CD8-positive, alpha-beta memory T cell (primary cell): ENCODE data around the gene TRPV4. TPM values are rescaled to one million over a fixed set of nuclear protein-coding genes. Genes with fewer than 3 reads are reported as not detected.
A peak's percentile ranks its signal among the peaks of the same experiment; 100 is the strongest.

Experiments used
- CTCF ChIA-PET: fragments of 350-600 bp; sonication (Branson Sonifier 250); formaldehyde crosslinking; loops from one replicate; lab custom pipeline; 2021; ENCODE audit warnings: antibody characterized with exemption; lab: Charles Lee
- POLR2A ChIA-PET: fragments of 350-600 bp; sonication (Branson Sonifier 250); formaldehyde crosslinking; loops from one replicate; lab custom pipeline; 2021; ENCODE audit warnings: antibody characterized with exemption; lab: Charles Lee
- DNase-seq, 5 donors: peaks; one replicate each; pipeline versions ENCODE4 v3.0.0 to v3.0.0-alpha.2; 2020 to 2022; ENCODE audit warnings: mixed read lengths in 1 of 5
- H3K27ac ChIP-seq: one replicate; pipeline ENCODE4 v1.7.0; 2013; ENCODE audit warnings: low read depth, mild to moderate bottlenecking, low read length, moderate library complexity
- H3K27me3 ChIP-seq: 2 replicates; pipeline ENCODE4 v1.7.0; 2013; ENCODE audit warnings: low read length, mild to moderate bottlenecking; ENCODE audit not compliant: insufficient read depth, poor library complexity, severe bottlenecking
- H3K36me3 ChIP-seq: 2 replicates; pipeline ENCODE4 v1.7.0; 2013; ENCODE audit warnings: mild to moderate bottlenecking, low read length, moderate library complexity; ENCODE audit not compliant: insufficient read depth
- H3K4me1 ChIP-seq: 2 replicates; pipeline ENCODE4 v1.7.0; 2013; ENCODE audit warnings: mild to moderate bottlenecking, low read length, moderate library complexity; ENCODE audit not compliant: insufficient read depth
- H3K4me3 ChIP-seq: 2 replicates; pipeline ENCODE4 v1.7.0; 2013; ENCODE audit warnings: mild to moderate bottlenecking, low read length
- H3K9me3 ChIP-seq: 2 replicates; pipeline ENCODE4 v1.7.0; 2013; ENCODE audit warnings: mild to moderate bottlenecking, low read length
- H3K27ac Mint-ChIP-seq, 8 donors: one replicate each; pipeline ENCODE4 v1.8.0; 2020 to 2021; ENCODE audit warnings: mixed read lengths in 8 of 8, mild to moderate bottlenecking in 6 of 8, inconsistent platforms in 3 of 8, moderate library complexity in 3 of 8
- H3K27me3 Mint-ChIP-seq, 2 donors: one replicate each; pipeline ENCODE4 v1.8.0; 2020 to 2021; ENCODE audit warnings: mixed read lengths in 2 of 2, mild to moderate bottlenecking in 1 of 2, moderate library complexity in 1 of 2
- H3K36me3 Mint-ChIP-seq, 3 donors: one replicate each; pipeline ENCODE4 v1.8.0; 2020 to 2021; ENCODE audit warnings: mixed read lengths in 3 of 3, inconsistent platforms in 1 of 3, mild to moderate bottlenecking in 1 of 3
- H3K4me1 Mint-ChIP-seq, 3 donors: one replicate each; pipeline ENCODE4 v1.8.0; 2020 to 2021; ENCODE audit warnings: mixed read lengths in 3 of 3, inconsistent platforms in 1 of 3, mild to moderate bottlenecking in 1 of 3
- H3K4me3 Mint-ChIP-seq, 7 donors: one replicate each; pipeline ENCODE4 v1.8.0; 2020 to 2021; ENCODE audit warnings: mixed read lengths in 7 of 7, mild to moderate bottlenecking in 6 of 7, moderate library complexity in 4 of 7, inconsistent platforms in 2 of 7
- H3K9me3 Mint-ChIP-seq, 5 donors: one replicate each; pipeline ENCODE4 v1.8.0; 2020 to 2022; ENCODE audit warnings: mixed read lengths in 5 of 5, mild to moderate bottlenecking in 3 of 5, moderate library complexity in 2 of 5, inconsistent platforms in 1 of 5
- polyA plus RNA-seq: library from polyadenylated mRNA; unstranded; fragments of 300-500 nt; fragmentation: Illumina TruSeq; gene quantifications from one replicate; pipeline ENCODE4 v1.2.3, GENCODE V29; 2021
- total RNA-seq, 2 experiments: library from RNA; stranded (reverse); gene quantifications; one replicate each; pipeline ENCODE4 v1.2.3, GENCODE V29; 2021

The TRPV4 gene
- total and polyA plus RNA-seq, 3 experiments from 2014 or later, result not detected

GRCh38 chr12:109758426-109759420 is 74.5 kb downstream of the TRPV4 start:
- H3K36me3 ChIP-seq, result no peaks in the 10 kb centered on the region
- no peaks in the 10 kb centered on the region for H3K4me1 ChIP-seq
- no peaks in the 10 kb centered on the region for H3K27me3 ChIP-seq
- H3K27ac ChIP-seq, result no peak overlapping the region
- POLR2A ChIA-PET, result no interaction called here
- Mint-ChIP-seq H3K27ac (no peak overlapping the region), H3K9me3 (peaks cover 10 to 21% (median 19%) of the 10 kb centered on the region in 5 donors), H3K4me3 (no peak overlapping the region), H3K36me3 (peaks cover 0 to 25% (median 0%) of the 10 kb centered on the region in 3 donors), H3K4me1 (no peaks in the 10 kb centered on the region), H3K27me3 (peaks cover 15 to 27% of the 10 kb centered on the region in 2 donors)
- no peak for DNase-seq
- CTCF ChIA-PET, result interaction anchor here (1.7 kb wide), 1 partner anchor 19 kb away, joined by 3 read pairs; no protein-coding TSS in a partner anchor
- H3K4me3 ChIP-seq, result no peak overlapping the region
- peaks cover 6% of the 10 kb centered on the region for H3K9me3 ChIP-seq

GRCh38 chr12:109757671-109758265 is 75.4 kb downstream of the TRPV4 start:
- Histone ChIP-seq H3K36me3 (no peaks in the 10 kb centered on the region), H3K4me1 (no peaks in the 10 kb centered on the region), H3K27me3 (no peaks in the 10 kb centered on the region), H3K4me3 (no peak overlapping the region), H3K9me3 (peaks cover 6% of the 10 kb centered on the region), H3K27ac (no peak overlapping the region)
- H3K27me3 Mint-ChIP-seq, result peaks cover 15 to 27% of the 10 kb centered on the region in 2 donors
- H3K4me3 Mint-ChIP-seq, result peak overlapping the region in 1 of 7 donors; percentile 70
- ChIA-PET CTCF (no interaction called here), POLR2A (no interaction called here)
- no peaks in the 10 kb centered on the region for H3K4me1 Mint-ChIP-seq
- no peak for DNase-seq
- no peak overlapping the region for H3K27ac Mint-ChIP-seq
- peaks cover 10 to 21% (median 19%) of the 10 kb centered on the region in 5 donors for H3K9me3 Mint-ChIP-seq
- H3K36me3 Mint-ChIP-seq, result peaks cover 0 to 25% (median 0%) of the 10 kb centered on the region in 3 donors

- ChIA-PET CTCF (no interaction called here), POLR2A (no interaction called here)
- Histone ChIP-seq H3K27ac (no peak overlapping the region), H3K4me1 (no peaks in the 10 kb centered on the region), H3K36me3 (no peaks in the 10 kb centered on the region), H3K9me3 (peaks cover 6% of the 10 kb centered on the region), H3K27me3 (no peaks in the 10 kb centered on the region), H3K4me3 (no peak overlapping the region)
- H3K9me3 Mint-ChIP-seq, result peaks cover 10 to 21% (median 19%) of the 10 kb centered on the region in 5 donors
- H3K27ac Mint-ChIP-seq, result no peak overlapping the region
- H3K4me3 Mint-ChIP-seq, result no peak overlapping the region
- peaks cover 13 to 27% of the 10 kb centered on the region in 2 donors for H3K27me3 Mint-ChIP-seq
- no peaks in the 10 kb centered on the region for H3K4me1 Mint-ChIP-seq
- peaks cover 0 to 25% (median 0%) of the 10 kb centered on the region in 3 donors for H3K36me3 Mint-ChIP-seq
- DNase-seq, result no peak
Observed at GRCh38 chr12:109756457-109756856, 76.7 kb downstream of the TRPV4 start.

GRCh38 chr12:109753959-109754358 is 79.2 kb downstream of the TRPV4 start:
- Mint-ChIP-seq H3K4me3 (no peak overlapping the region), H3K36me3 (peaks cover 0 to 25% (median 0%) of the 10 kb centered on the region in 3 donors), H3K27me3 (peaks cover 13 to 27% of the 10 kb centered on the region in 2 donors), H3K4me1 (no peaks in the 10 kb centered on the region), H3K9me3 (peaks cover 10 to 21% (median 19%) of the 10 kb centered on the region in 5 donors), H3K27ac (no peak overlapping the region)
- Histone ChIP-seq H3K27me3 (no peaks in the 10 kb centered on the region), H3K27ac (no peak overlapping the region), H3K36me3 (no peaks in the 10 kb centered on the region), H3K4me3 (no peak overlapping the region), H3K4me1 (no peaks in the 10 kb centered on the region), H3K9me3 (peaks cover 6% of the 10 kb centered on the region)
- ChIA-PET CTCF (no interaction called here), POLR2A (no interaction called here)
- no peak for DNase-seq

- peak in 1 of 5 donors; percentile 28 for DNase-seq
- H3K9me3 ChIP-seq, result peaks cover 6% of the 10 kb centered on the region
- H3K27ac Mint-ChIP-seq, result no peak overlapping the region
- H3K27me3 Mint-ChIP-seq, result peaks cover 13 to 27% of the 10 kb centered on the region in 2 donors
- no peaks in the 10 kb centered on the region for H3K4me1 Mint-ChIP-seq
- H3K9me3 Mint-ChIP-seq, result peaks cover 10 to 21% (median 19%) of the 10 kb centered on the region in 5 donors
- no peak overlapping the region for H3K4me3 Mint-ChIP-seq
- H3K4me3 ChIP-seq, result no peak overlapping the region
- H3K27ac ChIP-seq, result no peak overlapping the region
- no peaks in the 10 kb centered on the region for H3K36me3 ChIP-seq
- ChIA-PET POLR2A (no interaction called here), CTCF (no interaction called here)
- peaks cover 0 to 25% (median 0%) of the 10 kb centered on the region in 3 donors for H3K36me3 Mint-ChIP-seq
- H3K4me1 ChIP-seq, result no peaks in the 10 kb centered on the region
- H3K27me3 ChIP-seq, result no peaks in the 10 kb centered on the region
Observed at GRCh38 chr12:109753054-109753401, 80.2 kb downstream of the TRPV4 start.

- peaks cover 9 to 21% of the 10 kb centered on the region in 2 donors for H3K27me3 Mint-ChIP-seq
- H3K36me3 Mint-ChIP-seq, result peaks cover 0 to 20% (median 0%) of the 10 kb centered on the region in 3 donors
- Histone ChIP-seq H3K4me3 (no peak overlapping the region), H3K9me3 (peaks cover 6% of the 10 kb centered on the region), H3K36me3 (no peaks in the 10 kb centered on the region), H3K27me3 (no peaks in the 10 kb centered on the region), H3K4me1 (no peaks in the 10 kb centered on the region), H3K27ac (no peak overlapping the region)
- H3K4me3 Mint-ChIP-seq, result no peak overlapping the region
- no peaks in the 10 kb centered on the region for H3K4me1 Mint-ChIP-seq
- peaks cover 10 to 20% (median 19%) of the 10 kb centered on the region in 5 donors for H3K9me3 Mint-ChIP-seq
- ChIA-PET POLR2A (no interaction called here), CTCF (no interaction called here)
- no peak overlapping the region for H3K27ac Mint-ChIP-seq
- peak in 1 of 5 donors; percentile 22 for DNase-seq
Observed at GRCh38 chr12:109752117-109753053, 80.8 kb downstream of the TRPV4 start.

- H3K4me1 Mint-ChIP-seq, result no peaks in the 10 kb centered on the region
- ChIA-PET POLR2A (no interaction called here), CTCF (no interaction called here)
- H3K4me3 Mint-ChIP-seq, result no peak overlapping the region
- no peaks in the 10 kb centered on the region for H3K36me3 ChIP-seq
- no peak overlapping the region for H3K4me3 ChIP-seq
- H3K4me1 ChIP-seq, result no peaks in the 10 kb centered on the region
- H3K9me3 Mint-ChIP-seq, result no peaks in the 10 kb centered on the region
- H3K36me3 Mint-ChIP-seq, result no peaks in the 10 kb centered on the region
- peak overlapping the region in 2 of 8 donors; percentile 26 to 40 for H3K27ac Mint-ChIP-seq
- no peak overlapping the region for H3K27ac ChIP-seq
- peak in 1 of 5 donors; percentile 24 for DNase-seq
- peaks cover 5 to 7% of the 10 kb centered on the region in 2 donors for H3K27me3 Mint-ChIP-seq
- H3K27me3 ChIP-seq, result no peaks in the 10 kb centered on the region
- no peaks in the 10 kb centered on the region for H3K9me3 ChIP-seq
Observed at GRCh38 chr12:109744986-109745942, 87.9 kb downstream of the TRPV4 start.
